HCT116 (cell line): Measurements from ENCODE around the gene WAS. TPM values are rescaled to one million over a fixed set of nuclear protein-coding genes. Genes with fewer than 3 reads are reported as not detected.

Source experiments
- ATAC-seq: fragments of 200-7000 bp; cut with Tn5 transposase; 2 replicates; pipeline ENCODE4 v1.9.1; 2020; ENCODE audit warnings: mild to moderate bottlenecking, moderate library complexity
- BruUV-seq: library from RNA; stranded (reverse); fragments of 400-500 nt; replicated peaks from 2 replicates; lab custom pipeline; 2021; lab: Mats Ljungman, UMichigan
- CTCF ChIA-PET: fragments of 300-600 bp; sonication (Branson Sonifier 250); formaldehyde crosslinking; loops from one replicate; lab custom pipeline; 2021; ENCODE audit warnings: antibody characterized with exemption; lab: Charles Lee
- POLR2A ChIA-PET: fragments of 300-600, 350-600 bp; sonication (Branson Sonifier 250); formaldehyde crosslinking; loops from one replicate; lab custom pipeline; 2021; ENCODE audit warnings: antibody characterized with exemption; lab: Charles Lee
- RAD21 ChIA-PET, 2 experiments: fragments of 300-600 bp; sonication (Branson Sonifier 250); formaldehyde crosslinking; loops; one replicate each; lab custom pipeline; 2023; ENCODE audit warnings: low total read pairs in 2 of 2; ENCODE audit not compliant: uncharacterized antibody in 2 of 2, unreplicated experiment in 2 of 2, low non-redundant PET in 1 of 2; lab: Charles Lee
- DNase-seq: peaks from one replicate; pipeline ENCODE4 v3.0.0-alpha.2; 2010; ENCODE audit warnings: low read depth, low spot score
- H2AFZ ChIP-seq: fragments of 200-600 bp; shearing (Covaris generic), sonication (generic); 2 replicates; pipeline ENCODE4 v1.6.1; 2017; ENCODE audit warnings: low read depth, mixed run types, mixed read lengths, antibody characterized with exemption, low read length; ENCODE audit not compliant: poor library complexity, severe bottlenecking
- H3K27ac ChIP-seq: 2 replicates; pipeline ENCODE4 v1.5.1; 2012; ENCODE audit warnings: low read depth, low read length
- H3K27me3 ChIP-seq: fragments of 200-600 bp; sonication (generic); 2 replicates; pipeline ENCODE4 v1.6.1; 2016; ENCODE audit warnings: mixed run types, low read length, mixed read lengths; ENCODE audit not compliant: insufficient read depth
- H3K36me3 ChIP-seq, 2 experiments: fragments of 200-500 bp in 1 of 2; fragments of 200-600 bp in 1 of 2; sonication (Bioruptor generic) in 1 of 2; sonication (generic) in 1 of 2; 2 replicates each; pipeline versions ENCODE4 v1.5.1 to v1.6.1; 2014 to 2016; ENCODE audit warnings: low read length in 2 of 2, inconsistent platforms in 1 of 2, mixed read lengths in 1 of 2, mixed run types in 1 of 2; ENCODE audit not compliant: insufficient read depth in 2 of 2, control insufficient read depth in 1 of 2
- H3K4me1 ChIP-seq, 2 experiments: fragments of 200-600 bp in 1 of 2; sonication (generic) in 1 of 2; 2 replicates each; pipeline versions ENCODE4 v1.5.1 to v1.6.1; 2012 to 2017; ENCODE audit warnings: low read length in 2 of 2, inconsistent platforms in 1 of 2, mild to moderate bottlenecking in 1 of 2, mixed read lengths in 1 of 2, mixed run types in 1 of 2, moderate library complexity in 1 of 2; ENCODE audit not compliant: insufficient read depth in 2 of 2, control insufficient read depth in 1 of 2
- H3K4me2 ChIP-seq: fragments of 200-600 bp; sonication (generic); 2 replicates; pipeline ENCODE4 v1.6.1; 2017; ENCODE audit warnings: mixed run types, low read length, mixed read lengths
- H3K4me3 ChIP-seq, 2 experiments: fragments of 200-600 bp in 1 of 2; sonication (generic) in 1 of 2; replicated peaks in 1 of 2; 2 replicates each; pipeline ENCODE4 v1.5.1; 2011 to 2016; ENCODE audit warnings: low read length in 2 of 2, control low read depth in 1 of 2, low read depth in 1 of 2, mild to moderate bottlenecking in 1 of 2, mixed read lengths in 1 of 2, mixed run types in 1 of 2
- H3K79me2 ChIP-seq: fragments of 200-600 bp; sonication (generic); 2 replicates; pipeline ENCODE4 v1.6.1; 2017; ENCODE audit warnings: mild to moderate bottlenecking, mixed run types, low read length, moderate library complexity, mixed read lengths; ENCODE audit not compliant: insufficient read depth
- H3K9ac ChIP-seq: fragments of 200-600 bp; sonication (generic); 2 replicates; pipeline ENCODE4 v1.6.1; 2016; ENCODE audit warnings: low read length, mixed read lengths
- H3K9me2 ChIP-seq: fragments of 200-600 bp; sonication (generic), shearing (Covaris generic); 2 replicates; pipeline ENCODE4 v1.6.1; 2017; ENCODE audit warnings: mixed run types, mild to moderate bottlenecking, moderate library complexity; ENCODE audit not compliant: insufficient read depth
- H3K9me3 ChIP-seq, 2 experiments: fragments of 200-500 bp in 1 of 2; fragments of 200-600 bp in 1 of 2; sonication (Bioruptor generic) in 1 of 2; sonication (generic) in 1 of 2; 2 replicates each; pipeline ENCODE4 v1.6.1; 2014 to 2017; ENCODE audit warnings: low read length in 2 of 2, mixed read lengths in 2 of 2, inconsistent platforms in 1 of 2, low read depth in 1 of 2, mild to moderate bottlenecking in 1 of 2, mixed run types in 1 of 2, moderate library complexity in 1 of 2; ENCODE audit not compliant: control insufficient read depth in 1 of 2, insufficient read depth in 1 of 2
- H4K20me1 ChIP-seq: fragments of 200-600 bp; sonication (generic), shearing (Covaris generic); 2 replicates; pipeline ENCODE4 v1.6.1; 2017; ENCODE audit warnings: mixed run types, mild to moderate bottlenecking, moderate library complexity; ENCODE audit not compliant: insufficient read depth
- CBX3 ChIP-seq: IDR thresholded peaks from 2 replicates; pipeline ENCODE4 v1.6.1; 2012; ENCODE audit warnings: low read depth
- ELF1 ChIP-seq: IDR thresholded peaks from 2 replicates; pipeline ENCODE4 v1.6.1; 2012; ENCODE audit warnings: low read depth, borderline replicate concordance
- EZH2 ChIP-seq: fragments of 200-600 bp; sonication (generic); IDR thresholded peaks from 2 replicates; pipeline ENCODE4 v1.6.1; 2017; ENCODE audit warnings: antibody characterized with exemption, mixed run types
- FOSL1 ChIP-seq: IDR thresholded peaks from 2 replicates; pipeline ENCODE4 v1.6.1; 2012; ENCODE audit warnings: low read depth
- POLR2AphosphoS5 ChIP-seq: IDR thresholded peaks from 2 replicates; pipeline ENCODE4 v1.6.1; 2011; ENCODE audit warnings: mild to moderate bottlenecking, low read depth, low read length, moderate library complexity
- RAD21 ChIP-seq: IDR thresholded peaks from 2 replicates; pipeline ENCODE4 v1.6.1; 2012; ENCODE audit warnings: low read depth, mild to moderate bottlenecking
- TCF7L2 ChIP-seq: IDR thresholded peaks from 2 replicates; pipeline ENCODE4 v1.7.0; 2011; ENCODE audit warnings: borderline replicate concordance, inconsistent platforms; ENCODE audit not compliant: insufficient read depth, insufficient read length; ENCODE audit errors: extremely low read depth
- YY1 ChIP-seq: IDR thresholded peaks from 2 replicates; pipeline ENCODE4 v1.6.1; 2011; ENCODE audit warnings: low read length, low read depth, moderate library complexity, mild to moderate bottlenecking; ENCODE audit not compliant: insufficient replicate concordance; ENCODE audit errors: extremely low read depth
- ZFX ChIP-seq: fragments of 450-650 bp; IDR thresholded peaks from 2 replicates; pipeline ENCODE4 v1.6.1; 2017
- intact Hi-C: fragments of 100-400 bp; cut with micrococcal nuclease; formaldehyde crosslinking; loops from 2 replicates; pipeline ENCODE4 v1.10.0; 2022
- total RNA-seq: library from RNA; stranded (reverse); gene quantifications from one replicate; pipeline ENCODE4 v1.2.1, GENCODE V29; 2021; ENCODE audit not compliant: unreplicated experiment
- TF ChIP-seq, protein P1 (sequence below): IDR thresholded peaks from 2 replicates; pipeline ENCODE4 v1.6.1; 2011; ENCODE audit warnings: mild to moderate bottlenecking, low read length, moderate library complexity; ENCODE audit not compliant: insufficient replicate concordance; ENCODE audit errors: extremely low read depth
- TF ChIP-seq, protein P2 (sequence below): IDR thresholded peaks from 2 replicates; pipeline ENCODE4 v1.6.1; 2012
- TF ChIP-seq, protein P3 (sequence below), 3 experiments: fragments of 200-600 bp in 1 of 3; sonication (generic) in 1 of 3; IDR thresholded peaks in 2 of 3; conservative IDR thresholded peaks in 1 of 3; 2 replicates each; pipeline ENCODE4 v1.5.1; 2012 to 2017; ENCODE audit warnings: low read depth in 2 of 3, low read length in 2 of 3, antibody characterized with exemption in 1 of 3, borderline replicate concordance in 1 of 3, control low read depth in 1 of 3, mild to moderate bottlenecking in 1 of 3, mixed read lengths in 1 of 3, mixed run types in 1 of 3, moderate library complexity in 1 of 3; ENCODE audit not compliant: insufficient read depth in 1 of 3

The WAS gene
- total RNA-seq, 1 experiment from 2014 or later, result 0.84 TPM

DNA sequence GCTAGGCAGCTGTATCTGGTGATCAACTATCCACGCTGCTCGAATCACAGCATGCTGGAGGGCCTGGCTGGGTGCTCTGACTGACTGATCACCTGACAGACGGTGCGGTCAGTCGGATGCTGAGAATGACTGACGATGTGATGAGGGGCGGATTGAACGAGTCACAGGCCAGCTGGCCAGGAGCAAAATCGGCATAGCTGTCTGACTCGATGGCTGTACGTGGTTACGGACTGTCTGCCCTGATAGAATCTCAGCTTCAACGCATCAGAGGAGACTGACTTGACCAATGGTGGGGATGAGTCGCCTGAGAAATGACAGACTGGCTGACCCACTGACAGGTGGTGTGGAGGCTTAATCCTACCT is 11.9 kb downstream of the WAS start (continued):
- TF ChIP-seq, protein P1, sequence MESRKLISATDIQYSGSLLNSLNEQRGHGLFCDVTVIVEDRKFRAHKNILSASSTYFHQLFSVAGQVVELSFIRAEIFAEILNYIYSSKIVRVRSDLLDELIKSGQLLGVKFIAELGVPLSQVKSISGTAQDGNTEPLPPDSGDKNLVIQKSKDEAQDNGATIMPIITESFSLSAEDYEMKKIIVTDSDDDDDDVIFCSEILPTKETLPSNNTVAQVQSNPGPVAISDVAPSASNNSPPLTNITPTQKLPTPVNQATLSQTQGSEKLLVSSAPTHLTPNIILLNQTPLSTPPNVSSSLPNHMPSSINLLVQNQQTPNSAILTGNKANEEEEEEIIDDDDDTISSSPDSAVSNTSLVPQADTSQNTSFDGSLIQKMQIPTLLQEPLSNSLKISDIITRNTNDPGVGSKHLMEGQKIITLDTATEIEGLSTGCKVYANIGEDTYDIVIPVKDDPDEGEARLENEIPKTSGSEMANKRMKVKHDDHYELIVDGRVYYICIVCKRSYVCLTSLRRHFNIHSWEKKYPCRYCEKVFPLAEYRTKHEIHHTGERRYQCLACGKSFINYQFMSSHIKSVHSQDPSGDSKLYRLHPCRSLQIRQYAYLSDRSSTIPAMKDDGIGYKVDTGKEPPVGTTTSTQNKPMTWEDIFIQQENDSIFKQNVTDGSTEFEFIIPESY, result no peak
- no peak for TF ChIP-seq EZH2
- no peak for TF ChIP-seq FOSL1
- TF ChIP-seq RAD21, result no peak
- no peak for TF ChIP-seq ELF1
- TF ChIP-seq, protein P2, sequence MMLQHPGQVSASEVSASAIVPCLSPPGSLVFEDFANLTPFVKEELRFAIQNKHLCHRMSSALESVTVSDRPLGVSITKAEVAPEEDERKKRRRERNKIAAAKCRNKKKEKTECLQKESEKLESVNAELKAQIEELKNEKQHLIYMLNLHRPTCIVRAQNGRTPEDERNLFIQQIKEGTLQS, result no peak
- no peak for TF ChIP-seq ZFX
- TF ChIP-seq CBX3, result no peak
- TF ChIP-seq, all 23 proteins: peak for 0

DNA sequence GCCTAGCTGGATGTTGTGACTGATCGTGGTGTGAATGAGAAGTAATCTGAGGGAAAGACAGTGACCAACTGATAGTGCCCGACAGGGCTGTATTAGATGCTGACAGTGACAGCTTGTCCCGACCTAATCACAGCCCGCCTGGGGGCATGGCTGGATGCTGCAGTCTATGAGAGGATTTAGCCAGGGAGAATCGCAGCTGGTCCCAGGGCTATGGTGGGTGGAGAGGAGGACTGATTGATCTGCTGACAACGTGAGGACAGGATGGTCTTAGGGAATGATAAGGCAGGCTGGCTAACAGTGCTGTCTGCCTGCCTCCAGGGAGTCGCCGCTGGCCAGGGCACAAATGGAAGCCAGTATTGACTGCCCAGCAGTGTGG is 12.3 kb downstream of the WAS start:
- intact Hi-C loops, result no loop called here
- BruUV-seq, result no TSS peak
- POLR2A ChIA-PET, result no interaction called here
- TF ChIP-seq, protein P3, sequence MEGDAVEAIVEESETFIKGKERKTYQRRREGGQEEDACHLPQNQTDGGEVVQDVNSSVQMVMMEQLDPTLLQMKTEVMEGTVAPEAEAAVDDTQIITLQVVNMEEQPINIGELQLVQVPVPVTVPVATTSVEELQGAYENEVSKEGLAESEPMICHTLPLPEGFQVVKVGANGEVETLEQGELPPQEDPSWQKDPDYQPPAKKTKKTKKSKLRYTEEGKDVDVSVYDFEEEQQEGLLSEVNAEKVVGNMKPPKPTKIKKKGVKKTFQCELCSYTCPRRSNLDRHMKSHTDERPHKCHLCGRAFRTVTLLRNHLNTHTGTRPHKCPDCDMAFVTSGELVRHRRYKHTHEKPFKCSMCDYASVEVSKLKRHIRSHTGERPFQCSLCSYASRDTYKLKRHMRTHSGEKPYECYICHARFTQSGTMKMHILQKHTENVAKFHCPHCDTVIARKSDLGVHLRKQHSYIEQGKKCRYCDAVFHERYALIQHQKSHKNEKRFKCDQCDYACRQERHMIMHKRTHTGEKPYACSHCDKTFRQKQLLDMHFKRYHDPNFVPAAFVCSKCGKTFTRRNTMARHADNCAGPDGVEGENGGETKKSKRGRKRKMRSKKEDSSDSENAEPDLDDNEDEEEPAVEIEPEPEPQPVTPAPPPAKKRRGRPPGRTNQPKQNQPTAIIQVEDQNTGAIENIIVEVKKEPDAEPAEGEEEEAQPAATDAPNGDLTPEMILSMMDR (IDR thresholded peaks at IDR 0.05 in 2 of 3, conservative IDR thresholded peaks at IDR 0.05 in 1 of 3; ENCODE audit: borderline replicate concordance in 1 of 3, insufficient read depth in 1 of 3, low read depth in 2 of 3, low read length in 2 of 3), result no peak
- TF ChIP-seq ELF1 (no peak), EZH2 (no peak), TCF7L2 (no peak), YY1 (no peak), POLR2AphosphoS5 (no peak), FOSL1 (no peak)
- TF ChIP-seq, protein P1, result no peak
- Histone ChIP-seq H3K4me2 (peak overlapping the region; percentile 91), H3K27ac (no peak overlapping the region; the same call in 1 of the 2 replicates), H3K9me3 (no peaks in the 10 kb centered on the region), H3K4me3 (peak overlapping the region; percentile 69 to 73), H3K79me2 (peaks cover 28% of the 10 kb centered on the region), H2AFZ (no peak overlapping the region), H3K27me3 (no peaks in the 10 kb centered on the region), H3K36me3 (peaks cover 0 to 5% of the 10 kb centered on the region in 2 experiments; a peak in 1 of 4 replicates), H3K9ac (peak overlapping the region; percentile 67), H3K9me2 (no peaks in the 10 kb centered on the region), H3K4me1 (peaks cover 4 to 15% of the 10 kb centered on the region in 2 experiments), H4K20me1 (no peaks in the 10 kb centered on the region)
- RAD21 ChIA-PET, result no interaction called here
- DNase-seq (no peak), ATAC-seq (no peak)
- CTCF ChIA-PET, result no interaction called here
